GM19455 (cell line): ENCODE results near the gene RFX4.

Experiments used
- ATAC-seq: cut with Tn5 transposase; IDR thresholded peaks from one replicate; pipeline ENCODE4 v1.9.1; 2021; ENCODE audit not compliant: unreplicated experiment

The RFX4 gene

DNA sequence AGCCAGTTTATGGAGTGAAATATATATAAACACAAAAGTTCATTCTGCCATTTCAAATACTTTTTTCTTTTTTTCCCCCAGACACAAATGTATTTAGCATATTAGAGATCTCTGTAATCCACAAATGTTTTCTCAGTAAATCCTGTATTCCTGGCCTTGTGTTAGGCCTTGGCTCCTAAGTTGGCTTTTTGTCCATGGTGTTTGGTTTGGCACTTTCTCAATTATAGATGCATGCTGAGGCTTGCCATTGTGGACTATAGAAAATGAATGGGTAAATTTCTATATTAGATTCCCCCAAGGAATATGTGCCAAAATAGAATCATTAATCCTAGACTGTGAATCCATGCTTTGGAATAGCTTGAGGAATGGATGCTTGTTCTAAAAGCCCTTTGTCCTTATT is 208.7 kb downstream of the RFX4 start:
- no peak for ATAC-seq

DNA sequence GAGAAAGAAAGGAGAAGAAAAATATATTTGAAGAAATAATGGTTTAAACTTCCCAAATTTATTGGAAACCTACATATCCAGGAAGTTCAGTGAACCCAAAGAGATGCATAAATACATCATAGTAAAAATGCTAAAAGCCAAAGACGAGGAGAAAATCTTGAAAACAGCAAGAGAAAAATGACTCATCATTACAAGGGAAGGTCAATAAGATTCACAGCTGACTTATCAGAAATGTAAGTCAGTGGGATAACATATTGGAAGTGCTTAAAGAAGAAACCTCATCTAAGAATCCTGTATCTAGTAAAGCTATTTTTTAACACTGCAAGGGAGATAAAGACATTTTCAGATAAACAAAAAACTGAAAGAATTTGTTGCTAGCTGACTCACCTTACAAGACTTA is 211.6 kb downstream of the RFX4 start:
- no peak for ATAC-seq

DNA sequence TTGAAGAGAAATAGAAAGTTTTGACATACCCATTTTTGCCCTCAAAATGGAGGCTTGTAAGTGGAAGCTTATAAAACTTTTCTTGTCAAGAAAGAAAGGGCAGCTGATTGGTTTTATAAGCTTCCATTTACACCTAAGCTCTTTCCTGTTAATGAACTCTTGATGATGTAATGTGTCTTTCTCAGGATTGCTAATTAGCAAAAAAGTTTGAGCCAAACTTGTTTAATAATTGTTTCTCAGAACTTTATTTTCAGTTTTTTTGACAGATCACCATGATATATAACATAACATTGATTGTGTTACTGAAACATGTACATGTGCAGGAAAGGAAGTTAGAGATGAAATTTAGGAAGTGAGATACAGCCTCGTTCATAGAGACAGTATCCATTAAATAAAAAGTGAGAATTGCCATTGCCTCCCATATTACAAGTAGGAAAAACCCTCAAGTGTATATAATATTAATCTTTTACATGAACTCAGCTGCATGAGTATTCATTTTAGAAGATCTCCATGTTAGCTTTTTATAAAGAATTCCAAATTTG is 218.4 kb downstream of the RFX4 start:
- ATAC-seq, result no peak

DNA sequence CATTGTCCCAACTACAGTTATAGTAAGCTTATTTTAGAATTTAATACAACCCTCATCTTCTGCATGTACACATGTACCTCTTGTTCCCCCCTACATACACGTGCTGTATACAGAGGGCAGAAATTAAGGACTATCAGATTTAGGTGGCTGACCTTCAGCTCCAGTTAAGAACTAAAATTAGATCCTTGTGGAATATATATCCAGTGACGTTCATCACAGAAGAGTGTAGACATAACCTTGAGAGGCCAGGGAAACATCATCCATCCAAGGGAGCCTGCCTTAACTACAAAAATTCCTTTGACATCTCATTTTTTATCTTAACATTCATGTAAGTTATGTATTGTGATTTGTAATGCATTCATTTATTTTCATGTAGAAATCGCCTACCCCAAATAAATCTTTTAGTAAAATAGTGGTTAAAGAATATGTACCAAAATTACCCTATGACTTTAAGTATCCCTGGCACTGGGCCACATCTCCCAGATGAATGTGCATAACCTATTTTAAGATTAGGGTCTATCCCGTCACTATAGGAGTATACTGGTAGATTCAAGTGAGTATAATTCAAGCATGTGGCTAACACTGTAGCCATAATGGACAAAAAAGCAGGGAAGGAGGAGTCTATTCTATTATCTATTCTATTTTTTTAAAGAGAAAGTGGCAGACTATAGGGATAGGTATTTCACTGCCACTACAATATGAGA is 219.2 kb downstream of the RFX4 start:
- ATAC-seq, result no peak

DNA sequence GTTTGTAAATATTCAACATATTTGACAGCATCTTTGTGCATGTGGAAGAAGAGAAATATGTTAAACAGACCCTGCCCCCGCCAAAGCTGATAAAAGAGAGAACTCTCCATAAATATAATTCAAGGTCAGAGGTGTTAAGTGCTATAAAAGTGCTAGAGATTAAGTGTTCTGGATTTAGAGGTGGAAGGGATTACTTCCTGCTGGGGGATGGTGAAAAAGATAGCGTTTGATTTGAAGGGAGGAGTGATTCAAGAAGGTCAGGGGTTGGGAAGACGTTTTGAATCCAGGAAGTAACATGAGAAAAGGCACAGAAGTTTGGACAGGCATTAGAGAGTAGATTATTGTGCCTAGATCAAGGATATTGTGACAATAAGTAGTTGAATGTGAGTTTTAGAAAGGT is 221.9 kb downstream of the RFX4 start:
- no peak for ATAC-seq
